ENCODE measurements around the gene UBE2QL1. TPM values are rescaled to one million over a fixed set of nuclear protein-coding genes. Genes with fewer than 3 reads are reported as not detected.

The UBE2QL1 gene
- polyA plus RNA-seq, 1 of the 3 experiments (the other 2 are of a cell fraction) = 0.28 TPM

DNA sequence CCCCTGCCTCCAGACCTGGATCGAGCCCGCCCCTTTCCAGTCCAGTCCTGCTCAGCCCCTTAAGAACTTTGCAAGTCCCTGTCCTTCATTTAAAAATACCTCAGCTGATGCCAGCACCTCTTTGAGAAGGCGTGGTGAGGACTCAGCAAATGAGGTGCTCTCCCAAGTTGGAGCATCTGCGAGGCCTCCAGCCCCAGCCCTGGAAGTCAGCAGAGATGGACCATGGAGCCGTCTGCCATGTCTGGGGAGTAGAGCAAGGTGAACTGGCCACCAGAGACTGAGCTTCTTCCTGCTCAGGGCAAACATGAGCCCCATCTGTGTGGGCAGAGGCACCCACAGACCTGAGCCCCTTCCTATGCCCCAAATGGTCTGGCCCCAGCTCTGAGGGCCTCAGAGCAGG is 71.5 kb downstream of the UBE2QL1 start:
- Histone ChIP-seq H4K20me1 (ENCODE audit: insufficient read depth) (no peaks in the 10 kb centered on the region), H3K9me2 (no peaks in the 10 kb centered on the region), H3K4me1 (ENCODE audit: control insufficient read depth in 1 of 2, insufficient read depth in 2 of 2, low read depth in 1 of 2, low read length in 1 of 2) (peaks cover 0 to 4% of the 10 kb centered on the region in 2 experiments; a peak in 1 of 4 replicates), H3K27ac (ENCODE audit: low read depth in 2 of 2, low read length in 1 of 2) (no peak overlapping the region), H2AFZ (ENCODE audit: low read depth) (no peak overlapping the region), H3K4me3 (ENCODE audit: low read depth in 2 of 2, low read length in 1 of 2) (no peak overlapping the region), H3K79me2 (ENCODE audit: insufficient read depth) (no peaks in the 10 kb centered on the region), H3K9me3 (no peaks in the 10 kb centered on the region), H3K4me2 (no peak overlapping the region), H3K9ac (no peak overlapping the region), H3K36me3 (replicated peaks in 1 of 2; ENCODE audit: control insufficient read depth in 1 of 2, insufficient read depth in 2 of 2, low read length in 1 of 2) (no peaks in the 10 kb centered on the region), H3F3A (replicated peaks; ENCODE audit: insufficient read depth) (no peaks in the 10 kb centered on the region), H3K27me3 (ENCODE audit: insufficient read depth) (no peaks in the 10 kb centered on the region; the same call in 1 of the 2 replicates)
- ChIA-PET POLR2A (no interaction called here), CTCF (no interaction called here)
- TF ChIP-seq YY1 (IDR thresholded peaks at IDR 0.05; ENCODE audit: low read depth) = no peak
- no peak for TF ChIP-seq CHD2 (IDR thresholded peaks at IDR 0.05; ENCODE audit: low read length, partially characterized antibody)
- TF ChIP-seq, protein P1, sequence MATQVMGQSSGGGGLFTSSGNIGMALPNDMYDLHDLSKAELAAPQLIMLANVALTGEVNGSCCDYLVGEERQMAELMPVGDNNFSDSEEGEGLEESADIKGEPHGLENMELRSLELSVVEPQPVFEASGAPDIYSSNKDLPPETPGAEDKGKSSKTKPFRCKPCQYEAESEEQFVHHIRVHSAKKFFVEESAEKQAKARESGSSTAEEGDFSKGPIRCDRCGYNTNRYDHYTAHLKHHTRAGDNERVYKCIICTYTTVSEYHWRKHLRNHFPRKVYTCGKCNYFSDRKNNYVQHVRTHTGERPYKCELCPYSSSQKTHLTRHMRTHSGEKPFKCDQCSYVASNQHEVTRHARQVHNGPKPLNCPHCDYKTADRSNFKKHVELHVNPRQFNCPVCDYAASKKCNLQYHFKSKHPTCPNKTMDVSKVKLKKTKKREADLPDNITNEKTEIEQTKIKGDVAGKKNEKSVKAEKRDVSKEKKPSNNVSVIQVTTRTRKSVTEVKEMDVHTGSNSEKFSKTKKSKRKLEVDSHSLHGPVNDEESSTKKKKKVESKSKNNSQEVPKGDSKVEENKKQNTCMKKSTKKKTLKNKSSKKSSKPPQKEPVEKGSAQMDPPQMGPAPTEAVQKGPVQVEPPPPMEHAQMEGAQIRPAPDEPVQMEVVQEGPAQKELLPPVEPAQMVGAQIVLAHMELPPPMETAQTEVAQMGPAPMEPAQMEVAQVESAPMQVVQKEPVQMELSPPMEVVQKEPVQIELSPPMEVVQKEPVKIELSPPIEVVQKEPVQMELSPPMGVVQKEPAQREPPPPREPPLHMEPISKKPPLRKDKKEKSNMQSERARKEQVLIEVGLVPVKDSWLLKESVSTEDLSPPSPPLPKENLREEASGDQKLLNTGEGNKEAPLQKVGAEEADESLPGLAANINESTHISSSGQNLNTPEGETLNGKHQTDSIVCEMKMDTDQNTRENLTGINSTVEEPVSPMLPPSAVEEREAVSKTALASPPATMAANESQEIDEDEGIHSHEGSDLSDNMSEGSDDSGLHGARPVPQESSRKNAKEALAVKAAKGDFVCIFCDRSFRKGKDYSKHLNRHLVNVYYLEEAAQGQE (IDR thresholded peaks at IDR 0.05; ENCODE audit: low read depth, low read length) = no peak
- TF ChIP-seq MEF2A (IDR thresholded peaks at IDR 0.05; ENCODE audit: borderline replicate concordance, low read depth) = no peak
- WGBS (ENCODE audit: low lambda C conversion rate) = 35% methylated on average over 4 of the region's 5 CpGs
- DNase-seq = no peak

GRCh38 chr5:6522331-6522730 is 73.7 kb downstream of the UBE2QL1 start:
- WGBS (ENCODE audit: low lambda C conversion rate) = 70% methylated on average over 6 of the region's 16 CpGs
- ChIA-PET CTCF (no interaction called here), POLR2A (no interaction called here)
- Histone ChIP-seq H2AFZ (ENCODE audit: low read depth) (no peak overlapping the region), H3K4me3 (ENCODE audit: low read depth in 2 of 2, low read length in 1 of 2) (no peak overlapping the region), H3K27me3 (ENCODE audit: insufficient read depth) (no peaks in the 10 kb centered on the region; the same call in 1 of the 2 replicates), H3K9me3 (no peaks in the 10 kb centered on the region), H3F3A (replicated peaks; ENCODE audit: insufficient read depth) (no peaks in the 10 kb centered on the region), H3K27ac (ENCODE audit: low read depth in 2 of 2, low read length in 1 of 2) (no peak overlapping the region), H3K9me2 (no peaks in the 10 kb centered on the region), H3K4me1 (ENCODE audit: control insufficient read depth in 1 of 2, insufficient read depth in 2 of 2, low read depth in 1 of 2, low read length in 1 of 2) (peaks cover 0 to 6% of the 10 kb centered on the region in 2 experiments; a peak in 1 of 4 replicates), H3K4me2 (no peak overlapping the region), H4K20me1 (ENCODE audit: insufficient read depth) (no peaks in the 10 kb centered on the region), H3K9ac (no peak overlapping the region), H3K36me3 (replicated peaks in 1 of 2; ENCODE audit: control insufficient read depth in 1 of 2, insufficient read depth in 2 of 2, low read length in 1 of 2) (no peaks in the 10 kb centered on the region), H3K79me2 (ENCODE audit: insufficient read depth) (no peaks in the 10 kb centered on the region)
- TF ChIP-seq RAD21 (IDR thresholded peaks at IDR 0.05; ENCODE audit: low read length) = no peak
- TF ChIP-seq, protein P2, sequence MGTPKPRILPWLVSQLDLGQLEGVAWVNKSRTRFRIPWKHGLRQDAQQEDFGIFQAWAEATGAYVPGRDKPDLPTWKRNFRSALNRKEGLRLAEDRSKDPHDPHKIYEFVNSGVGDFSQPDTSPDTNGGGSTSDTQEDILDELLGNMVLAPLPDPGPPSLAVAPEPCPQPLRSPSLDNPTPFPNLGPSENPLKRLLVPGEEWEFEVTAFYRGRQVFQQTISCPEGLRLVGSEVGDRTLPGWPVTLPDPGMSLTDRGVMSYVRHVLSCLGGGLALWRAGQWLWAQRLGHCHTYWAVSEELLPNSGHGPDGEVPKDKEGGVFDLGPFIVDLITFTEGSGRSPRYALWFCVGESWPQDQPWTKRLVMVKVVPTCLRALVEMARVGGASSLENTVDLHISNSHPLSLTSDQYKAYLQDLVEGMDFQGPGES (IDR thresholded peaks at IDR 0.05; ENCODE audit: low read depth, low read length) = no peak
- TF ChIP-seq NFIC (IDR thresholded peaks at IDR 0.05; ENCODE audit: borderline replicate concordance) = no peak
- TF ChIP-seq GATA2 (CRISPR knock-in tag; IDR thresholded peaks at IDR 0.05) = no peak
- TF ChIP-seq TAF1 (IDR thresholded peaks at IDR 0.05; ENCODE audit: borderline replicate concordance, low read depth, low read length) = no peak
- no peak for TF ChIP-seq FOSL2 (IDR thresholded peaks at IDR 0.05; ENCODE audit: borderline replicate concordance, low read depth)
- TF ChIP-seq, protein P1 (IDR thresholded peaks at IDR 0.05; ENCODE audit: low read depth, low read length) = no peak
- TF ChIP-seq TEAD4 (IDR thresholded peaks at IDR 0.05; ENCODE audit: borderline replicate concordance, insufficient read depth) = no peak
- TF ChIP-seq JUND (IDR thresholded peaks at IDR 0.05) = no peak
- no peak for TF ChIP-seq TCF12 (IDR thresholded peaks at IDR 0.05)
- no peak for TF ChIP-seq EP300 (IDR thresholded peaks at IDR 0.05; ENCODE audit: borderline replicate concordance in 1 of 2, low read depth in 1 of 2, low read length in 1 of 2)
- TF ChIP-seq FOXJ3 (CRISPR knock-in tag; IDR thresholded peaks at IDR 0.05) = no peak
- TF ChIP-seq, protein P3, sequence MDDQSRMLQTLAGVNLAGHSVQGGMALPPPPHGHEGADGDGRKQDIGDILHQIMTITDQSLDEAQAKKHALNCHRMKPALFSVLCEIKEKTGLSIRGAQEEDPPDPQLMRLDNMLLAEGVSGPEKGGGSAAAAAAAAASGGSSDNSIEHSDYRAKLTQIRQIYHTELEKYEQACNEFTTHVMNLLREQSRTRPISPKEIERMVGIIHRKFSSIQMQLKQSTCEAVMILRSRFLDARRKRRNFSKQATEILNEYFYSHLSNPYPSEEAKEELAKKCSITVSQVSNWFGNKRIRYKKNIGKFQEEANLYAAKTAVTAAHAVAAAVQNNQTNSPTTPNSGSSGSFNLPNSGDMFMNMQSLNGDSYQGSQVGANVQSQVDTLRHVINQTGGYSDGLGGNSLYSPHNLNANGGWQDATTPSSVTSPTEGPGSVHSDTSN (IDR thresholded peaks at IDR 0.05) = no peak
- TF ChIP-seq GABPA (IDR thresholded peaks at IDR 0.05; ENCODE audit: low read depth) = no peak
- TF ChIP-seq ELF1 (IDR thresholded peaks at IDR 0.05) = no peak
- DNase-seq = no peak

All from SK-N-SH (cell line).